SK-N-SH treated with all-trans-retinoic acid at 6 μM for 48 hours (cell line): Measurements from ENCODE around the gene ACAD10.

Experiments used
- ATAC-seq: fragments of 200-7000 bp; cut with Tn5 transposase; 3 replicates; pipeline ENCODE4 v1.9.1; 2020; ENCODE audit warnings: mild to moderate bottlenecking, moderate library complexity
- ARNTL ChIP-seq: fragments of 450-650 bp; formaldehyde crosslinking; IDR thresholded peaks from 2 replicates; pipeline ENCODE4 v1.5.0; 2020; ENCODE audit warnings: low read depth, mild to moderate bottlenecking, moderate library complexity, borderline replicate concordance
- BACH2 ChIP-seq: fragments of 250-450 bp; sonication (Bioruptor Pico); IDR thresholded peaks from 2 replicates; pipeline ENCODE4 v1.9.0; 2021; ENCODE audit warnings: mild to moderate bottlenecking, borderline replicate concordance
- CREB5 ChIP-seq: fragments of 250-450 bp; sonication (Bioruptor Pico); IDR thresholded peaks from 2 replicates; pipeline ENCODE4 v1.5.1; 2020; ENCODE audit warnings: low read depth, mild to moderate bottlenecking, moderate library complexity
- CSDC2 ChIP-seq: fragments of 250-450 bp; sonication (Bioruptor Pico); IDR thresholded peaks from 2 replicates; pipeline ENCODE4 v1.5.0; 2020; ENCODE audit warnings: mild to moderate bottlenecking, moderate library complexity
- CSRNP3 ChIP-seq: fragments of 250-450 bp; sonication (Bioruptor Pico); IDR thresholded peaks from 2 replicates; pipeline ENCODE4 v1.5.1; 2021; ENCODE audit warnings: mild to moderate bottlenecking, moderate library complexity
- ESRRG ChIP-seq: fragments of 250-450 bp; sonication (Bioruptor Pico); IDR thresholded peaks from 2 replicates; pipeline ENCODE4 v1.6.1; 2021; ENCODE audit warnings: mild to moderate bottlenecking
- GLIS3 ChIP-seq: fragments of 250-450 bp; sonication (Bioruptor Pico); IDR thresholded peaks from 2 replicates; pipeline ENCODE4 v1.5.0; 2020; ENCODE audit warnings: mild to moderate bottlenecking, moderate library complexity
- ISL1 ChIP-seq: fragments of 250-450 bp; sonication (Bioruptor Pico); IDR thresholded peaks from 2 replicates; pipeline ENCODE4 v2.1.2; 2022; ENCODE audit warnings: mild to moderate bottlenecking, moderate library complexity
- OSR1 ChIP-seq: fragments of 250-450 bp; sonication (Bioruptor Pico); IDR thresholded peaks from 2 replicates; pipeline ENCODE4 v1.8.0; 2022; ENCODE audit warnings: moderate library complexity, mild to moderate bottlenecking, inconsistent platforms
- PPARA ChIP-seq: fragments of 250-450 bp; sonication (Bioruptor Pico); IDR thresholded peaks from 2 replicates; pipeline ENCODE4 v1.5.0; 2020; ENCODE audit warnings: mild to moderate bottlenecking, borderline replicate concordance
- RARB ChIP-seq: fragments of 250-450 bp; sonication (Bioruptor Pico); IDR thresholded peaks from 2 replicates; pipeline ENCODE4 v1.8.0; 2021; ENCODE audit warnings: mild to moderate bottlenecking, moderate library complexity
- SNAI2 ChIP-seq: fragments of 250-450 bp; sonication (Bioruptor Pico); IDR thresholded peaks from 2 replicates; pipeline ENCODE4 v1.5.0; 2020; ENCODE audit warnings: mild to moderate bottlenecking, moderate library complexity
- TOX ChIP-seq: fragments of 250-450 bp; sonication (Bioruptor Pico); IDR thresholded peaks from 2 replicates; pipeline ENCODE4 v1.8.0; 2021; ENCODE audit warnings: mild to moderate bottlenecking, moderate library complexity, borderline replicate concordance
- ZFP3 ChIP-seq: fragments of 250-450 bp; sonication (Bioruptor Pico); IDR thresholded peaks from 2 replicates; pipeline ENCODE4 v1.5.0; 2020; ENCODE audit warnings: mild to moderate bottlenecking, moderate library complexity
- ZFP30 ChIP-seq: fragments of 450-650 bp; formaldehyde crosslinking; IDR thresholded peaks from 2 replicates; pipeline ENCODE4 v1.5.0; 2022; ENCODE audit warnings: mild to moderate bottlenecking, moderate library complexity
- ZNF565 ChIP-seq: fragments of 450-650 bp; formaldehyde crosslinking; conservative IDR thresholded peaks from 2 replicates; pipeline ENCODE4 v1.5.0; 2020; ENCODE audit warnings: low read depth, mild to moderate bottlenecking, moderate library complexity
- ZNF70 ChIP-seq: fragments of 450-650 bp; formaldehyde crosslinking; IDR thresholded peaks from 2 replicates; pipeline ENCODE4 v1.5.0; 2020; ENCODE audit warnings: mild to moderate bottlenecking, moderate library complexity
- ZNF8 ChIP-seq: fragments of 450-650 bp; formaldehyde crosslinking; IDR thresholded peaks from 2 replicates; pipeline ENCODE4 v1.5.0; 2020; ENCODE audit warnings: mild to moderate bottlenecking, moderate library complexity
- TF ChIP-seq, protein P1 (sequence below): fragments of 250-450 bp; sonication (Bioruptor Pico); IDR thresholded peaks from 2 replicates; pipeline ENCODE4 v1.8.0; 2021; ENCODE audit warnings: low read depth, mild to moderate bottlenecking, moderate library complexity, borderline replicate concordance
- TF ChIP-seq, protein P2 (sequence below): fragments of 250-450 bp; sonication (Bioruptor Pico); IDR thresholded peaks from 2 replicates; pipeline ENCODE4 v1.5.0; 2020; ENCODE audit warnings: mild to moderate bottlenecking, moderate library complexity
- TF ChIP-seq, protein P3 (sequence below): fragments of 250-450 bp; sonication (Bioruptor Pico); IDR thresholded peaks from 2 replicates; pipeline ENCODE4 v1.8.0; 2020; ENCODE audit warnings: mild to moderate bottlenecking, moderate library complexity, borderline replicate concordance

ACAD10 gene

GRCh38 chr12:111685811-111686573, at the start of gene ACAD10, which contains the start of gene BRAP:
TSS of gene ACAD10 (plus strand) at chr12:111686053. CDS start at chr12:111692710, 6,657 bp downstream.
TSS of gene BRAP (minus strand) at chr12:111685956. CDS start at chr12:111685792, 164 bp downstream.
- ATAC-seq = peak; percentile 97
- TF ChIP-seq GLIS3 (CRISPR knock-in tag) = no peak
- no peak for TF ChIP-seq ISL1 (CRISPR knock-in tag)
- TF ChIP-seq SNAI2 (CRISPR knock-in tag) = no peak
- no peak for TF ChIP-seq CSDC2
- TF ChIP-seq, protein P1, sequence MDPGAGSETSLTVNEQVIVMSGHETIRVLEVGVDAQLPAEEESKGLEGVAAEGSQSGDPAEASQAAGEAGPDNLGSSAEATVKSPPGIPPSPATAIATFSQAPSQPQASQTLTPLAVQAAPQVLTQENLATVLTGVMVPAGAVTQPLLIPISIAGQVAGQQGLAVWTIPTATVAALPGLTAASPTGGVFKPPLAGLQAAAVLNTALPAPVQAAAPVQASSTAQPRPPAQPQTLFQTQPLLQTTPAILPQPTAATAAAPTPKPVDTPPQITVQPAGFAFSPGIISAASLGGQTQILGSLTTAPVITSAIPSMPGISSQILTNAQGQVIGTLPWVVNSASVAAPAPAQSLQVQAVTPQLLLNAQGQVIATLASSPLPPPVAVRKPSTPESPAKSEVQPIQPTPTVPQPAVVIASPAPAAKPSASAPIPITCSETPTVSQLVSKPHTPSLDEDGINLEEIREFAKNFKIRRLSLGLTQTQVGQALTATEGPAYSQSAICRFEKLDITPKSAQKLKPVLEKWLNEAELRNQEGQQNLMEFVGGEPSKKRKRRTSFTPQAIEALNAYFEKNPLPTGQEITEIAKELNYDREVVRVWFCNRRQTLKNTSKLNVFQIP (CRISPR knock-in tag) = 0 out of 2 replicates have a peak, but pooled peaks have one; percentile 49
- 0 out of 2 replicates have a peak, but pooled peaks have one; percentile 8 for TF ChIP-seq ZNF8 (CRISPR knock-in tag)
- TF ChIP-seq ARNTL (CRISPR knock-in tag) = no peak
- no peak for TF ChIP-seq ZFP30 (CRISPR knock-in tag)
- no peak for TF ChIP-seq ZNF70 (CRISPR knock-in tag)
- TF ChIP-seq BACH2 (CRISPR knock-in tag) = no peak
- no peak for TF ChIP-seq ZFP3 (CRISPR knock-in tag)
- no peak for TF ChIP-seq OSR1
- TF ChIP-seq ZNF565 (CRISPR knock-in tag) = no peak
- TF ChIP-seq PPARA = no peak

- peak; percentile 89 for ATAC-seq
- TF ChIP-seq TOX (CRISPR knock-in tag) = no peak
- TF ChIP-seq, protein P2, sequence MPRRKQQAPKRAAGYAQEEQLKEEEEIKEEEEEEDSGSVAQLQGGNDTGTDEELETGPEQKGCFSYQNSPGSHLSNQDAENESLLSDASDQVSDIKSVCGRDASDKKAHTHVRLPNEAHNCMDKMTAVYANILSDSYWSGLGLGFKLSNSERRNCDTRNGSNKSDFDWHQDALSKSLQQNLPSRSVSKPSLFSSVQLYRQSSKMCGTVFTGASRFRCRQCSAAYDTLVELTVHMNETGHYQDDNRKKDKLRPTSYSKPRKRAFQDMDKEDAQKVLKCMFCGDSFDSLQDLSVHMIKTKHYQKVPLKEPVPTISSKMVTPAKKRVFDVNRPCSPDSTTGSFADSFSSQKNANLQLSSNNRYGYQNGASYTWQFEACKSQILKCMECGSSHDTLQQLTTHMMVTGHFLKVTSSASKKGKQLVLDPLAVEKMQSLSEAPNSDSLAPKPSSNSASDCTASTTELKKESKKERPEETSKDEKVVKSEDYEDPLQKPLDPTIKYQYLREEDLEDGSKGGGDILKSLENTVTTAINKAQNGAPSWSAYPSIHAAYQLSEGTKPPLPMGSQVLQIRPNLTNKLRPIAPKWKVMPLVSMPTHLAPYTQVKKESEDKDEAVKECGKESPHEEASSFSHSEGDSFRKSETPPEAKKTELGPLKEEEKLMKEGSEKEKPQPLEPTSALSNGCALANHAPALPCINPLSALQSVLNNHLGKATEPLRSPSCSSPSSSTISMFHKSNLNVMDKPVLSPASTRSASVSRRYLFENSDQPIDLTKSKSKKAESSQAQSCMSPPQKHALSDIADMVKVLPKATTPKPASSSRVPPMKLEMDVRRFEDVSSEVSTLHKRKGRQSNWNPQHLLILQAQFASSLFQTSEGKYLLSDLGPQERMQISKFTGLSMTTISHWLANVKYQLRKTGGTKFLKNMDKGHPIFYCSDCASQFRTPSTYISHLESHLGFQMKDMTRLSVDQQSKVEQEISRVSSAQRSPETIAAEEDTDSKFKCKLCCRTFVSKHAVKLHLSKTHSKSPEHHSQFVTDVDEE (CRISPR knock-in tag) = 0 out of 2 replicates have a peak, but pooled peaks have one; percentile 30
- TF ChIP-seq, protein P3, sequence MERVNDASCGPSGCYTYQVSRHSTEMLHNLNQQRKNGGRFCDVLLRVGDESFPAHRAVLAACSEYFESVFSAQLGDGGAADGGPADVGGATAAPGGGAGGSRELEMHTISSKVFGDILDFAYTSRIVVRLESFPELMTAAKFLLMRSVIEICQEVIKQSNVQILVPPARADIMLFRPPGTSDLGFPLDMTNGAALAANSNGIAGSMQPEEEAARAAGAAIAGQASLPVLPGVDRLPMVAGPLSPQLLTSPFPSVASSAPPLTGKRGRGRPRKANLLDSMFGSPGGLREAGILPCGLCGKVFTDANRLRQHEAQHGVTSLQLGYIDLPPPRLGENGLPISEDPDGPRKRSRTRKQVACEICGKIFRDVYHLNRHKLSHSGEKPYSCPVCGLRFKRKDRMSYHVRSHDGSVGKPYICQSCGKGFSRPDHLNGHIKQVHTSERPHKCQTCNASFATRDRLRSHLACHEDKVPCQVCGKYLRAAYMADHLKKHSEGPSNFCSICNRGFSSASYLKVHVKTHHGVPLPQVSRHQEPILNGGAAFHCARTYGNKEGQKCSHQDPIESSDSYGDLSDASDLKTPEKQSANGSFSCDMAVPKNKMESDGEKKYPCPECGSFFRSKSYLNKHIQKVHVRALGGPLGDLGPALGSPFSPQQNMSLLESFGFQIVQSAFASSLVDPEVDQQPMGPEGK (CRISPR knock-in tag) = no peak
- TF ChIP-seq ISL1 (CRISPR knock-in tag) = peak; percentile 41; the same call in 1 of the 2 replicates
- 0 out of 2 replicates have a peak, but pooled peaks have one; percentile 9 for TF ChIP-seq SNAI2 (CRISPR knock-in tag)
- no peak for TF ChIP-seq OSR1
- TF ChIP-seq GLIS3 (CRISPR knock-in tag) = 0 out of 2 replicates have a peak, but pooled peaks have one; percentile 36
- TF ChIP-seq PPARA = no peak
- TF ChIP-seq CSDC2 = peak; percentile 73; the same call in 1 of the 2 replicates
- TF ChIP-seq RARB (CRISPR knock-in tag) = no peak
- no peak for TF ChIP-seq ZNF8 (CRISPR knock-in tag)
- no peak for TF ChIP-seq ZNF70 (CRISPR knock-in tag)
- TF ChIP-seq ZFP3 (CRISPR knock-in tag) = no peak
- no peak for TF ChIP-seq ZFP30 (CRISPR knock-in tag)
- no peak for TF ChIP-seq CSRNP3 (CRISPR knock-in tag)
Observed at GRCh38 chr12:111636209-111636945, 49.5 kb upstream of the ACAD10 start.

GRCh38 chr12:111638556-111638955, 47.3 kb upstream of the ACAD10 start:
- no peak for ATAC-seq
- no peak for TF ChIP-seq SNAI2 (CRISPR knock-in tag)
- TF ChIP-seq ISL1 (CRISPR knock-in tag) = no peak
- TF ChIP-seq TOX (CRISPR knock-in tag) = no peak
- TF ChIP-seq, protein P3 (CRISPR knock-in tag) = no peak
- TF ChIP-seq OSR1 = no peak
- TF ChIP-seq GLIS3 (CRISPR knock-in tag) = no peak
- no peak for TF ChIP-seq ZNF70 (CRISPR knock-in tag)
- TF ChIP-seq, protein P1 (CRISPR knock-in tag) = no peak
- TF ChIP-seq ZNF8 (CRISPR knock-in tag) = no peak
- no peak for TF ChIP-seq ESRRG (CRISPR knock-in tag)
- TF ChIP-seq CSDC2 = no peak
- no peak for TF ChIP-seq PPARA
- TF ChIP-seq CREB5 (CRISPR knock-in tag) = no peak
